HG03469 (cell line): Measurements from ENCODE around the gene CA11.

ENCODE experiments used
- ATAC-seq: cut with Tn5 transposase; IDR thresholded peaks from one replicate; pipeline ENCODE4 v1.9.1; 2021; ENCODE audit warnings: mild to moderate bottlenecking, moderate library complexity, moderate number of reproducible peaks; ENCODE audit not compliant: unreplicated experiment

Gene CA11

GRCh38 chr19:48614436-48615230 is 31.4 kb downstream of the CA11 start, which contains the start of gene FAM83E:
Gene FAM83E (minus strand): TSS chr19:48615076. CDS start chr19:48613372, 1,704 bp downstream.
- ATAC-seq = no peak

- ATAC-seq = no peak
These were observed 32.0 kb downstream of the CA11 start for GRCh38 chr19:48613852-48614435.

- no peak for ATAC-seq
These were observed 32.7 kb downstream of the CA11 start for GRCh38 chr19:48613024-48613851.

GRCh38 chr19:48611872-48612271 is 34.1 kb downstream of the CA11 start:
- no peak for ATAC-seq

GRCh38 chr19:48609571-48610108 is 36.3 kb downstream of the CA11 start:
- no peak for ATAC-seq

GRCh38 chr19:48608798-48609263 is 37.2 kb downstream of the CA11 start:
- no peak for ATAC-seq

GRCh38 chr19:48607359-48607755 is 38.6 kb downstream of the CA11 start:
- no peak for ATAC-seq

- no peak for ATAC-seq
These were observed 39.3 kb downstream of the CA11 start, which contains the start of gene SPACA4 for GRCh38 chr19:48606463-48607358. Gene SPACA4 (plus strand): TSS chr19:48606742. CDS start chr19:48606979, 237 bp downstream.

- no peak for ATAC-seq
These were observed 42.1 kb downstream of the CA11 start for GRCh38 chr19:48603850-48604249.

- no peak for ATAC-seq
These were observed 42.5 kb downstream of the CA11 start for GRCh38 chr19:48603449-48603848.

GRCh38 chr19:48603001-48603400 is 43.0 kb downstream of the CA11 start:
- no peak for ATAC-seq

GRCh38 chr19:48600679-48601417 is 45.1 kb downstream of the CA11 start:
- ATAC-seq = no peak

- no peak for ATAC-seq
These were observed 46.8 kb downstream of the CA11 start for GRCh38 chr19:48598996-48599700.

GRCh38 chr19:48596679-48597465 is 49.1 kb downstream of the CA11 start:
- no peak for ATAC-seq

- ATAC-seq = no peak
These were observed 49.8 kb downstream of the CA11 start for GRCh38 chr19:48596237-48596636.

- no peak for ATAC-seq
These were observed 50.2 kb downstream of the CA11 start for GRCh38 chr19:48595833-48596232.

- ATAC-seq = no peak
These were observed 50.8 kb downstream of the CA11 start for GRCh38 chr19:48595171-48595570.

GRCh38 chr19:48591021-48591420 is 55.0 kb downstream of the CA11 start:
- ATAC-seq = no peak
